PFSK-1 (cell line): ENCODE results near the gene SLC39A11.

Source experiments
- FOXP2 ChIP-seq: optimal IDR thresholded peaks from 2 replicates; pipeline ENCODE3; 2011; ENCODE audit warnings: borderline replicate concordance, control low read depth, inconsistent platforms; ENCODE audit not compliant: insufficient read depth; ENCODE audit errors: extremely low read length, extremely low read depth
- POLR2AphosphoS5 ChIP-seq: IDR thresholded peaks from 2 replicates; pipeline ENCODE4 v1.6.1; 2012; ENCODE audit warnings: low read depth, mild to moderate bottlenecking, control low read depth, low read length, moderate library complexity
- REST ChIP-seq, 2 experiments: IDR thresholded peaks; 2 replicates each; pipeline versions ENCODE4 v1.6.1 to v1.8.0; 2011 to 2012; ENCODE audit warnings: low read depth in 2 of 2, low read length in 2 of 2, control low read depth in 1 of 2, inconsistent platforms in 1 of 2, mild to moderate bottlenecking in 1 of 2, moderate library complexity in 1 of 2; ENCODE audit not compliant: insufficient read depth in 1 of 2
- SIN3A ChIP-seq: IDR thresholded peaks from 2 replicates; pipeline ENCODE4 v1.6.1; 2012; ENCODE audit warnings: mild to moderate bottlenecking, low read length, moderate library complexity, borderline replicate concordance; ENCODE audit not compliant: insufficient read depth
- TAF1 ChIP-seq: IDR thresholded peaks from 2 replicates; pipeline ENCODE4 v1.6.1; 2012; ENCODE audit warnings: low read length, control low read depth, borderline replicate concordance; ENCODE audit not compliant: insufficient read depth

SLC39A11 gene

GRCh38 chr17:73058022-73058421 lies 34.5 kb downstream of the SLC39A11 start:
- no peak for TF ChIP-seq SIN3A
- TF ChIP-seq TAF1: no peak
- no peak for TF ChIP-seq FOXP2
- TF ChIP-seq REST (IDR thresholded peaks at IDR 0.05; ENCODE audit: insufficient read depth in 1 of 2, low read depth in 2 of 2, low read length in 2 of 2): no peak
- TF ChIP-seq POLR2AphosphoS5: no peak

DNA sequence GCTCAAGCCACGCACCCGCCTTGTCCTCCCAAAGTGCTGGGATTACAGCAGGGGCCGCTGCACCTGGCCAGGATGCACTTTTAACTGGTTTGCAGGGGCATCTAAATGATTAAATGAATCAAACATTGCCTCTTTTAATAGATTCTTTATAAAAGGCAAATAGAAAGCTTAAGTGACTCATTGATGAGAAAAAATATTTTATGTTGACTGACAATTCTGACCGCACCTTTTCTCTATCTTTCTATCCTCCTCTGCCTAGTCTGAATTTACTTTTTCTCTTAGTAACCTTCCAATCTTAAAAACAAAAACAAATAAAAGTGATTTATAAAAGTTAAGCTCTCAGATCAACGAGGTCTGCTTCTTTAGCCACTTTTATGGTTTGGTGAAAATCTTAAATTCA lies 35.3 kb downstream of the SLC39A11 start:
- no peak for TF ChIP-seq REST (IDR thresholded peaks at IDR 0.05; ENCODE audit: insufficient read depth in 1 of 2, low read depth in 2 of 2, low read length in 2 of 2)
- TF ChIP-seq FOXP2: no peak
- no peak for TF ChIP-seq SIN3A
- no peak for TF ChIP-seq POLR2AphosphoS5
- TF ChIP-seq TAF1: no peak

- no peak for TF ChIP-seq POLR2AphosphoS5
- TF ChIP-seq FOXP2: no peak
- TF ChIP-seq SIN3A: no peak
- TF ChIP-seq REST (IDR thresholded peaks at IDR 0.05; ENCODE audit: insufficient read depth in 1 of 2, low read depth in 2 of 2, low read length in 2 of 2): no peak
- TF ChIP-seq TAF1: no peak
Measured at GRCh38 chr17:73052923-73053322, 39.6 kb downstream of the SLC39A11 start.

GRCh38 chr17:73050797-73051196 lies 41.7 kb downstream of the SLC39A11 start:
- TF ChIP-seq SIN3A (no peak), REST (IDR thresholded peaks at IDR 0.05; ENCODE audit: insufficient read depth in 1 of 2, low read depth in 2 of 2, low read length in 2 of 2) (no peak), POLR2AphosphoS5 (no peak), TAF1 (no peak), FOXP2 (no peak)

DNA sequence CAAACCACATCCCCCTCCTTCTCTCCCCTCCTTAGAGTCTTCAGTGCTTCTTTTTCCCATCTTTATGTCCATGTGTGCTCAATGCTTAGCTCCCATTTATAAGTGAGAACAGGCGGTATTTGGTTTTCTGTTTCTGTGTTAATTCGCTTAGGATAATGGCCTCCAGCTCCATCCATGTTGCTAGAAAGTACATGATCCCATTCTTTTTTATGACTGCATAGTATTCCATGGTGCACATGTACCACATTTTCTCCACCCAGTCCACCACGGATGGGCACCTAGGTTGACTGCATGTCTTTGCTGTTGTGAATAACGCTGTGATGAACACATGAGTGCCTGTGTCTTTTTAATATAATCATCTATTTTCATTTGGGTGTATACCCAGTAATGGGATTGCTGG lies 44.3 kb downstream of the SLC39A11 start:
- no peak for TF ChIP-seq SIN3A
- TF ChIP-seq TAF1: no peak
- TF ChIP-seq REST (IDR thresholded peaks at IDR 0.05; ENCODE audit: insufficient read depth in 1 of 2, low read depth in 2 of 2, low read length in 2 of 2): no peak
